HG02852 (cell line): ENCODE measurements around the gene HCRTR2.
"Not testable (repeated sequence)": the region's sequence is repeated elsewhere in the genome, so short reads cannot be mapped to it uniquely, and the experiment has no call there.

Experiments used
- ATAC-seq: cut with Tn5 transposase; IDR thresholded peaks from one replicate; pipeline ENCODE4 v1.9.1; 2021; ENCODE audit warnings: mild to moderate bottlenecking, moderate library complexity; ENCODE audit not compliant: unreplicated experiment

HCRTR2 gene

DNA sequence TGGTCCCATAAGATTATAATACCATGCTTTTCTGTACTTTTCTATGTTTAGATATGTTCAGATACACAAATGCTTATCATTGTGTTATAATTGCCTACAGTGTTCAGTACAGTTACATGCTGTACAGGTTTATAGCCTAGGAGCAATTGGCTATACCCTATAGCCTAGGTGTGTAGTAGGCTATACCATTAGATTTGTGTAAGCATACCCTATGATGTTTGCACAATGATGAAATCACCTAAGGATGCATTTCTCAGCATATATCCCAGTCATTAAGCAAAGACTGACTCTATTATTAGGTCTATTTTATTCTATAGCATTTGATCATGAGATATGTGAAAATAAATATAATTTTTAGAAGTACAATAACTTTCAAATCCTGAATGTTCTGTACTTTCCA, 36.6 kb downstream of the HCRTR2 start:
- no peak for ATAC-seq

DNA sequence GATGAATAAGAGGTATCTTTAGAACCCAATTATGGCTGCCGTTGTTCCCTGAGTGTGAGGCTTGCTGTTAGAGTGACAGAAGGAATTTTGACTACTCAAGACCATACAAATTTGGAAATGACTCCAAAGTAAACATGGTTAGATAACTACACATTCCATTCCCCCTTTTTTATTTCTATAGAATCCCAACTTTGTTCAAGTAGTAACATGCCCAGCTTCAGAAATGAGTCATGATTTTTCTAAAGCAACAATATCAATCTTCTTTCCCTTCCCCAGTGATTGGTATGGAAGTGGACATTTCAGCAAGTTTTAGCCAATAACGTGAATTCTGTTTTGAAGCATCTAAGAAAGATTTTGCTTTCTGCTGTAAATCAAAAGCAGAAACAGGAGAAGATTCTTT, 37.8 kb downstream of the HCRTR2 start:
- no peak for ATAC-seq

DNA sequence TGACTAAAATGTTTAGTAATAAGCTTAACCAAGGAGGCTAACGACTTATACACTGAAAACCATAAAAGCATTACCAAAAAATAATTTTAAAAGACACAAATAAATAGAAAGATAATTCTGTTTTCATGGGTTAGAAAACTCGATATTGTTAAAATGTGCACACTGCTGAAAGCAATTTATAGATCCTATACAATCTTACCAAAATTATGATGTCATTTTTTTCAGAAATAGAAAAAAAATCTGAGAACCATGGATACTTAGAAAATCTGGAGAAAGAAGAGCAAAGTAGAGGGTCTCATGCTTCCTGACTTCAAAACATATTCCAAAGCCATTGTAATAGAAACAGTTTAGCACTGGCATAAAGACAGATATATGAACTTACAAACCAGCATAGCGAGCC, 46.6 kb downstream of the HCRTR2 start:
- ATAC-seq: no peak

DNA sequence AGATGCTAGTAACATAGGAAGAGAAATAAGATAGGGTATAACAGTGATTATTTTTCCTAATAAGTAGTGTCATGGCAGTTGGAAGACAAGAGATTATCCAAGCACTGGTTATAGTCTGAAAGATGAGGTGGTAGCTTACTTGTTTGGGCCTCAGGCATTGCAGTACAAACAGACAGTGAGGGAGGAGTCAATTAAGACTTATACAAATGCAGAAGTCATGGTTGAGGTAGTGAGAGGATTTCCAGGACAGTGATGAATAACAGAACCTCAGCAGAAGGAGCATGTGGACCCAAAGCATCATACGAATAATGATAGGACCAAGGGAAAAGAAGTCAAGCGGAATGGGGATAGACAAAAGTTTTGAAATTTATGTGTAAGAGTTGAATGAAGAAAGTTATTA, 53.5 kb downstream of the HCRTR2 start:
- ATAC-seq: no peak

DNA sequence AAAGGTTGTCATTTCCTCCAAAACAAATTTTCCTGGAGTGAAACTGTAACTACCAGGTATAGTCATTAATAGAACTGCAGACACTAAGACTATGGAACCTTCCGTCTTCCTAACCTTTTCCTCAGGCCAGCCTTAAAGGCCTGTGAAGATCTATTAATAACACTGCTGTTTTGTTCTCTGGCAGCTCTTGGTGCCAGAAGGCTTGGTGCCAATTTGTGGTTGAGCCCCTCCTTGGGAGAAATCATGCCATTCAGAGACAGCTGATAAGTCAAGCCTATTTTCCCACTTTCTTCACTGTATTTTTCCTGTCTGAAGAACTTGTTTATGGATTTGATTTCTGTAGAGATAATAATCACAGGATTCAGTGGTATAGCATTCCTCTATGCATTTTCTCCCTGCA, 64.8 kb downstream of the HCRTR2 start:
- no peak for ATAC-seq

DNA sequence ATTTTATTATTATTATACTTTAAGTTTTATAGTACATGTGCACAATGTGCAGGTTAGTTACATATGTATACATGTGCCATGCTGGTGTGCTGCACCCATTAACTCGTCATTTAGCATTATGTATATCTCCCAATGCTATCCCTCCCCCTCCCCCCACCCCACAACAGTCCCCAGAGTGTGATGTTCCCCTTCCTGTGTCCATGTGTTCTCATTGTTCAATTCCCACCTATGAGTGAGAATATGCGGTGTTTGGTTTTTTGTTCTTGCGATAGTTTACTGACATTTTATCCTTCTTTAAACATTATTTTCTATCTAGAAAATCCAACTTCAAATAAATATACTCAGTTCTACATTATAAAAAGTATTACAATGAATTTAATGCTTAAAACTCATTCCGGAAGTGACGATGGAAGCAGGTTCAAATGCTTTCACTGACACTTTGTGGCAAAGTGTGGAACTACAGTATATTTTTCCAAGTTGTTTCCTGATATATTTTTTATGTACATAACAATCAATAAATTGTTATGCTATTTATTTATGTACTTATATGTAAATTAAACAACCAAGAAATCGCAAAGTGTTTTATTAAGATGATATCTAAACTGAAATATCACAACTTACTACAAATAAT, 66.8 kb downstream of the HCRTR2 start:
- ATAC-seq: not testable (repeated sequence)

DNA sequence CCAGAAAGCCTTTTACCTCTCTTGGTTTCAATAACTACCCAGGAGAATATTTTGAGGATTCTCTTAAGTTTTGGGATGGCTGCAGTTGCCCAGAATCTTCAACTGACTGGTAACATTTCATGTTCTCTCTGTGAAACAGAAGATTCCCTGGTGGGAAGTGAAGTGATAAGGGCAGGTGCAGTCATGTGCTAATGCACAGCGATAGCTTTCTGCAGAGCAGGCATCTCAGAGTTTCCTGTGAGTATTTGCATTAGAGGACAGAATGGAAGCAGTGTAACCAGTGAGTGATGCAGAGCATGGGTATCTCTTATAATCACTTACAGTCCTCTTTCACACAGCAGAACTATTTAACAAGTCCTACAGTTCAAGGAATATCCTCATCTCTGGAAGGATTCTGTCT, 76.1 kb downstream of the HCRTR2 start:
- no peak for ATAC-seq

DNA sequence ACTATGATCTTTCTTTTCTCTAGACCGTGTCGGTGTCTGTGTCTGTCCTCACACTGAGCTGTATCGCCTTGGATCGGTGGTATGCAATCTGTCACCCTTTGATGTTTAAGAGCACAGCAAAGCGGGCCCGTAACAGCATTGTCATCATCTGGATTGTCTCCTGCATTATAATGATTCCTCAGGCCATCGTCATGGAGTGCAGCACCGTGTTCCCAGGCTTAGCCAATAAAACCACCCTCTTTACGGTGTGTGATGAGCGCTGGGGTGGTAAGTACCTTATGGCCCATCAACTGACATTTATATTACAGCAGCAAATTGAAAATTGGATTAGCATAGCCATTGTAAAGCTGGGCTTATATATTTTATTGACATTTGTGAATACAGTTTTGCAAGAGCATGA, 80.8 kb downstream of the HCRTR2 start:
- no peak for ATAC-seq

DNA sequence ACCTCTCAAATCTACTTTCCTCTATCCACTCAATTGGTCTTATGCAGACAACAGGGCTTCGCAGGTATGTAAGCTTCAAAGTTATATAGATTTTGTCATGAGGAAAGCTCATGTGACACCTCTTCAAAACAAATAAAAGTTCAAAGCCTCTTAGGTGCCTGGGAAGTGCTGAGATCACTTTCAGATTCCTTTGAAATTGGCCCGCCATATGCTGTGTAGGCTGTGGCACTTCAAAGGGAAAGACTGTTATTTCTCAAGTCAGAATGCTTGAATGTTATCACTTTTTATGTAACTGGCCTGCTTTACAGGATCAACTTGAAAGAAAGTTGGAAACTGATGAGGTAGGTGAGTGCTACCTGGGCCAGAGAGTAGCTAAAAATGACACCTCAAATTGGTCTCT, 85.9 kb downstream of the HCRTR2 start:
- no peak for ATAC-seq

DNA sequence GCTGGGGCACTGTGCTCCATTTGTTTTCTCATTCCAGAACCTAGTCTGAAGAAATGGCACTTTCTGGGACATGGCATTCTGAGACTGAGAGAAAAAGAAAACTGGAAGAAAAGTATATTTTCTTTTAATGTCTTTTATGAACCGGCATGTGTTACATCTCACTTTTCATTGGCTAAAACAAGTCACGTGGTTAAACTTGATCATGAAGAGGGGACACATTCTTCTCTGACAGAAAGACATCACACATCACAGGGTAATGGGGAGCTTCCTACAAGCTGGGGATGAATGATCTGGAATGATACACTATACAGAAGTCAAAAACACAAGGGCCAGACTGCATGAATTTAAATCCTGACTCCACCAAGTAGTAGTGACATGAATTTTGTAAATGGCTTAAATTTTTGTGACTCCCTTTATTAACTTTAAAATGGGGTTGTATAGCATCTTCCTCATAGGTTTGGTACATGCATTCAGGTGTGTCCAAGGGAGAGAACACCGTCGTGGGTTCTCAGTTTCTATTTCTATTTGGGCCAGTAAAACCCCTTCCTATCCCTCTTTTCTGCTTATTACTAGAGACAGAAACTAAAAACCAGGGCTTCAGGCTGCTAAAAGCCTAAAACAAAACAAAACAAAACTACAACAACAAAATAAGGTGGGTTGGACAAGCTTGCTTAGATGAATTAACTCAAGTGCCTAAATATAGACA, 91.2 kb downstream of the HCRTR2 start:
- ATAC-seq: no peak

DNA sequence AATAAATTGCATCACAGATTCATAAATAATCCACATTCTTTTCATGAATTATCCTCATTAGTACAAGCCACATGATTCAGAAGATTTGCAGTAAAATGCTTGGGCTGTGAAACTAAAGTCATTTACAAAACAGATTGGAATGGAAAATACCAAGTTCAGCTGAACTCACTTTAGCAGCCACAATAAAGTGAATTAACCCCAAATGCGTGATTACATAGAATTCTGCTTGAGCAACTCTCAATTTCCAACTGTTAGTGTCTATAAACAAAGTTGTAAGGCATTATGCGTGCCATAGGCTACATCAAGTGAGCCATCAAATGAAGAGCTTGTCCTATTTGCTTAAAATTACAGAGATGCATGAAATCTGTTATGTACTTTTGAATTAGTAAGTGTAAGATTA, 92.6 kb downstream of the HCRTR2 start:
- ATAC-seq: no peak

DNA sequence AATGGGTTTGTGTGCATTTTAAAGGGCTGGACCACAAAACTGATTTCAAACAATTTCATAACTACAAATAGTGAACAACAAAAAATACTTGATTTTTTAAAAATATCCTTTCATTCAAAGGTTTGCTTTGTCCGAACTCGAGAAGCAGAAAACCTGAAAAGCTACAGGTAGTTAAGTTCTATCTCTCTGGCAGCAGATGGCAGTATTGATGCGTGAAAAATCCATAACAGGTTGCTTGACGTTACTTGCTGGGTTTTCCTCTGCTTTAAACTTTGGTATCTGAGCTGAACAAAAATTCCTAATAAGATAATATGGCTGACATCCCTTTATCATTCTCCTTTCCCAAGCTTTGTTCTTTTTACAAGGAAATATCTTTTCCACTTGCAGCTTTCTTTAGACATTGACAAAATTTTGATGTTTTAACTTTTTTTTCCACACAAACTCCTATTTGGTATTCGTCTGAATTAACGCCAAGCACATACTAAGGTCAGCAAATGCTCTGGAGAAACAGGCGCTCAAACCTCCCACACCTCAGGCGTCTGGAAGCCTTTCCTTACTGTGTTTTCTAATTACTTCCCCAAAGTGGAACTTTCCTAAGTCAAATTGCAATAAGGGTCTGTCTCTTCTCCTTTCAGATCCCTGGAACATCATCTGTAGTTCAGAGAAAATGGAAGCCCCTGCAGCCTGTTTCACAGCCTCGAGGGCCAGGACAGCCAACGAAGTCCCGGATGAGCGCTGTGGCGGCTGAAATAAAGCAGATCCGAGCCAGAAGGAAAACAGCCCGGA, 102.6 kb downstream of the HCRTR2 start:
- peak; percentile 67 for ATAC-seq

DNA sequence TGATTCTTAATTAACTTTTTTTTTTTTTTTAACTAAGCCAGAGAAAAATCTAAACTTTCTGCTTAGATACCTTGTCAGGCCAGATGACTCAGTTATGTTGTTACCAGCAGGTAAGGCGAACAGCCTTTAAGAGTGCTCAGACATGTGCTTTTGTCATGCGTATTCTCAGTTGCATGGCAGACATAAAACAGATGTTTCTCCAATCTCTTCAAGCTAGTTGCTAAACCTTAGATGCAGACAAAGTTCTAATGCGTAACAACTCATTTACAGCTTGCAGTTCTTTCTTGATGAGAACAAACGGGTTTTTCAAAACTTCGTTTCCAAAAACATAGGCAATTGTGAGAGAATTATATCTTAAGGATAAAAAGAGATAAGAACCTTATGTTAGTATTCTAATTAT, 103.3 kb downstream of the HCRTR2 start:
- ATAC-seq: no peak

DNA sequence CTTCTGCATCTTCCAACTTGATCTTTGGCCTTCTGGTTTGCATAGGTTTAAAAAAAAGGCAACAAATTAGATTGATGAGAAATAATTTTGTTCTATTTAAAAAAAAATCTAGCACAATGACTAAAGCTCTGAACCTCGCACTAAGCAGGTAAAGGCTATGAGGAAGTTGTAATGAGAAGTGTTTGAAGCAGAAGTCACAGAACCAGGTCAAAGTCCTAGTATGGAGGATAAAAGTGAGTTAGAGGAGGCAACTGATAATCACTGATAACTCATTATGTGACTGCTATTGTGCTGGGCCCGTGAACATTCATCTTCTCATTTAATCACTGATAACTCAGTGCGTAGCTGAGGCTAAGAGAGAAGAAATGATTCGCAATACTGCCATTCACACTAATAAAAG, 106.9 kb downstream of the HCRTR2 start:
- no peak for ATAC-seq

DNA sequence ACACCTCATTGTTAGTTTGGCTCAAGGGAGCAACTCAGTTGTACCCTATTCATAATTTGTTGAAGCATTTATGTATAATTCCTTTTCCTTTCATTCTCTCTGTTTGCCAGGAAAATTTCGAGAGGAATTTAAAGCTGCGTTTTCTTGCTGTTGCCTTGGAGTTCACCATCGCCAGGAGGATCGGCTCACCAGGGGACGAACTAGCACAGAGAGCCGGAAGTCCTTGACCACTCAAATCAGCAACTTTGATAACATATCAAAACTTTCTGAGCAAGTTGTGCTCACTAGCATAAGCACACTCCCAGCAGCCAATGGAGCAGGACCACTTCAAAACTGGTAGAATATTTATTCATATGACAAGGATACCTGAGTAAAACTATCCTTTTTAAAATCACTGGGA, 107.8 kb downstream of the HCRTR2 start:
- no peak for ATAC-seq

DNA sequence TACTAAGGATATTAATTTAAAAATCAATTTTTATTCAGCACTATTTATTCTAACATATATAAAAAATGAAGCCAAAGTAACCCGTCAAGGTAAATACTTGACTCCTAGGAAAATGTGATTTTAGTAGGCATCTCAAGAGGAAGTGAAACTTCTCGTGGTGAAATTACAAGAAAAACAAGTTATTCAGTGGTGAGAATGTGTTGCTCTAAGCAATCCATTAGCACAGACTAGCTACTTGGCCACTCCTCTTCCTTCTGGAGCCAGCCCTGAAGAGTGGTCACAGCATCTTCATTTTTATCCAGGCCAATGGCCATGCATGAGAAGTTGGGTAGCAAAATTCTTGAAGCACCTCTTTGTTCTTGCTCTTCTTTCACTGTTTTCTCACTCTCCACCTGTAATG, 112.5 kb downstream of the HCRTR2 start:
- ATAC-seq: peak; percentile 48

DNA sequence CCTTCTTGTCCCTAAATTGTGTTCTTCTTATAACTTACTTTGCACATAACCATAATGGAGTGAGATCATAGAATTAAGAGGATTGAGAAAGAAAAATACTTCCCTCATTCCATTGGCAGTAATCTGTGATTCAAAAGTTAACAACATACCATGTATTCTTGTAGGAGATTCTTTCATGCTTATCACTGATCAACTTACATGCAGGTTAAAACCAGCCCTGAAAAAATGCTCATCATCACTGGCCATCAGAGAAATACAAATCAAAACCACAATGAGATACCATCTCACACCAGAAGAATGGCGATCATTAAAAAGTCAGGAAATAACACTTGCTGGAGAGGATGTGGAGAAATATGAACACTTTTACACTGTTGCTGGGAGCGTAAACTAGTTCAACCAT, 116.4 kb downstream of the HCRTR2 start:
- ATAC-seq: no peak

DNA sequence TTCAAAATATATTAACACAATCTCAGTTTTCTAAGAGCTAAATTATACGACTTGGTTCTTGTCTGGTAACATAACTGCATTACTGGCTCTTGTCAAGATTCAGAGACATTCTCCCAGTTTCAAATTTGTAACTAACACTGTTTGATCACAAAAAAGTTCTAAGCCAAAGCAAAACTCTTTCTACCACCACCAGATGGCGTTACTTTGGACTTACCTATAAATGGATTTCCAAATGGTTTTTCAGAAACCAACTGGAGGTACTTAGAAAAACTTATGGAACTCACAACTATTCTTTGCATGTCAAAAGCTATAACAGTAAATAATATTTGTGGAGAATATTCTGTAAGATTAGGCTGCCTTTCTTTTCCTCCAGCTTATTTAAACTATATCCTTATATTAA, 118.8 kb downstream of the HCRTR2 start:
- ATAC-seq: no peak

DNA sequence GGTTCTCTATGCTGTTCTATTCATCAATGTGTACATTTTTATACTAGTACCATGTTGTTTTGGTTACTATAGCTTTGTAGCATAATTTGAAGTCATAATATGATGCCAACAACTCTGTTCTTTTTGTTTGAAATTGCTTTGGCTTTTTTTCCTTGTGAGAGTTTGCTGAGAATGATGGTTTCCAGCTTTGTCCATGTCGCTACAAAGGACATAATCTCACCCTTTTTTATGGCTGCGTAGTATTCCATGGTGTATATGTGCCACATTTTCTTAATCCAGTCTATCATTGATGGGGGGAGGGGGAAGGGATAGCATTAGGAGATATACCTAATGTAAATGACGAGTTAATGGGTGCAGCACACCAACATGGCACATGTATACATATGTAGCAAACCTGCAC, 122.9 kb downstream of the HCRTR2 start:
- not testable (repeated sequence) for ATAC-seq

DNA sequence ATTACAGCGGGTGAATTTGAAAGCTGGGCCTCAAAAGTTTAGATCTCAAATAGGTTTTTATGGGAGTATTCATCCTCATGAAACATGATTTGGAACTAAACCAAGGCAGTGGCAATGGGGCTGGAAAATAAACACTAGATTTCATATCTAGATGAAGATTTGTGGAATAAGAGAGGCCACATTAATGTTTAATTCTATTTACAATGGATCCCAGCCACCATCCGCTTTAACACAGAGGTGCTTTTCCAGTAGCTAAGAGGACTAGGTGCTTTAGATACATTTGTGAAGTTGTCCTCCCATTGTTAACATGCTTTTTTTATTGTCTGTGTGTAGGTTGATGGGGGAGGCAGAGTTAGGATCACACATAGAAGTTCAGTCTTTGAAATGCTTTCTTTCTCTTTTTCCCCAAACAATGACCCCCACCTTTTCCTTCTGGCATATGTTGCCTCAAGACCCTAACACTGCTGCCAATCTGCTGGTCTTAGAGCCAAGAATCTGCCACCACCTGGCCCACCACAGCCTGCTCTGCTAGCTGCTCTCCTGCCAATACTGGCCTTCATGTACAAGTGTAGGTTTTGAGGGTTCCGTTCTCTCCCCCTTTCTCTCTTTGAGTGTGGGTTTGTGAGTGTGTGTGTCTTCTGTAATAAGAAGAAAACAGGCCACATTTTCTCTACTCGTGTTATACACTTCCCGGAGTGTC, 125.1 kb downstream of the HCRTR2 start:
- ATAC-seq: no peak

DNA sequence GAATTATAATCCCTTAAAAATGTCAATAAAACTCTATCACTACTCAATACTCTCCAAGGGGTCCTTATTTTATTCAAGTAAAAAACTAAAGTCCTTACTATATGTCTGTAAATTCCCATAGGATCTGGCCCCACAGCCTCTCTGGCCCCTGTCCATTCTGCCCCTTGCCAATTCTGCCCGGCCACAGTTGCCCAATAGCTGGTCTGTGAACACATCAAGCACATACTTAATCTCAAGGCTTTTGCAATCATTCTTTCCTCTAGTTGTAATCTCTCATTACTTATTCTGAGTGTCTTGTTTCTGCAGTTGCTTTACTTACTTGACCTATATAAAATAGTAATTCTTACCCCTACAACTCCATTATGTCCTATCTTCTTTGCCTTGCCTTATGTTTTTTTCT, 130.4 kb downstream of the HCRTR2 start:
- ATAC-seq: no peak
